ENCODE measurements around the gene TNRC6B.

The TNRC6B gene

GRCh38 chr22:40324468-40325305, 147.0 kb downstream of the TNRC6B start:
- H3K4me3 Mint-ChIP-seq = peak overlapping the region; percentile 67
- peaks cover 43% of the 10 kb centered on the region for H3K36me3 Mint-ChIP-seq
- H3K4me1 Mint-ChIP-seq = peaks cover 60% of the 10 kb centered on the region

GRCh38 chr22:40325315-40325714, 147.6 kb downstream of the TNRC6B start:
- ATAC-seq (peak; percentile 99), DNase-seq (ENCODE audit: low spot score in 2 of 2) (peak; percentile 36 to 74)
- peak overlapping the region; percentile 67 for H3K4me3 Mint-ChIP-seq
- peak overlapping the region; percentile 94 for H3K27ac Mint-ChIP-seq
- no peaks in the 10 kb centered on the region for H3K9me3 Mint-ChIP-seq
- H3K36me3 Mint-ChIP-seq = peaks cover 45% of the 10 kb centered on the region
- H3K4me1 Mint-ChIP-seq = peaks cover 61% of the 10 kb centered on the region

More at GRCh38 chr22:40324468-40325305, 147.0 kb downstream of the TNRC6B start:
- ATAC-seq (peak; percentile 45), DNase-seq (ENCODE audit: low spot score in 2 of 2) (peak in 1 of 2 donors; percentile 60)
- Mint-ChIP-seq H3K9me3 (no peaks in the 10 kb centered on the region), H3K27ac (peak overlapping the region; percentile 94)

GRCh38 chr22:40326905-40327735, 149.4 kb downstream of the TNRC6B start:
- Mint-ChIP-seq H3K4me1 (peaks cover 69% of the 10 kb centered on the region), H3K27ac (peak overlapping the region; percentile 73), H3K4me3 (no peak overlapping the region), H3K9me3 (no peaks in the 10 kb centered on the region), H3K36me3 (peaks cover 38% of the 10 kb centered on the region)
- DNase-seq (ENCODE audit: low spot score in 2 of 2) (no peak), ATAC-seq (no peak)

GRCh38 chr22:40328546-40329456, 151.1 kb downstream of the TNRC6B start:
- peaks cover 21% of the 10 kb centered on the region for H3K36me3 Mint-ChIP-seq
- no peak for ATAC-seq
- peak overlapping the region; percentile 73 for H3K27ac Mint-ChIP-seq
- H3K4me1 Mint-ChIP-seq = peaks cover 79% of the 10 kb centered on the region
- no peaks in the 10 kb centered on the region for H3K9me3 Mint-ChIP-seq
- no peak overlapping the region for H3K4me3 Mint-ChIP-seq
- DNase-seq (ENCODE audit: low spot score in 2 of 2) = no peak

- no peak for ATAC-seq
- DNase-seq (ENCODE audit: low spot score in 2 of 2) = no peak
- H3K9me3 Mint-ChIP-seq = no peaks in the 10 kb centered on the region
- peaks cover 79% of the 10 kb centered on the region for H3K4me1 Mint-ChIP-seq
- no peak overlapping the region for H3K27ac Mint-ChIP-seq
- no peak overlapping the region for H3K4me3 Mint-ChIP-seq
- H3K36me3 Mint-ChIP-seq = peaks cover 14% of the 10 kb centered on the region
Measured at GRCh38 chr22:40329466-40329865, 151.7 kb downstream of the TNRC6B start.

GRCh38 chr22:40330086-40330485, 152.4 kb downstream of the TNRC6B start:
- no peaks in the 10 kb centered on the region for H3K9me3 Mint-ChIP-seq
- H3K4me1 Mint-ChIP-seq = peaks cover 79% of the 10 kb centered on the region
- no peak overlapping the region for H3K4me3 Mint-ChIP-seq
- peaks cover 9% of the 10 kb centered on the region for H3K36me3 Mint-ChIP-seq
- peak overlapping the region; percentile 60 for H3K27ac Mint-ChIP-seq
- no peak for ATAC-seq
- no peak for DNase-seq (ENCODE audit: low spot score in 2 of 2)

GRCh38 chr22:40330615-40331014, 152.9 kb downstream of the TNRC6B start:
- H3K36me3 Mint-ChIP-seq = peaks cover 10% of the 10 kb centered on the region
- H3K4me3 Mint-ChIP-seq = no peak overlapping the region
- ATAC-seq = no peak
- DNase-seq (ENCODE audit: low spot score in 2 of 2) = no peak
- no peaks in the 10 kb centered on the region for H3K9me3 Mint-ChIP-seq
- H3K27ac Mint-ChIP-seq = peak overlapping the region; percentile 60
- H3K4me1 Mint-ChIP-seq = peaks cover 78% of the 10 kb centered on the region

GRCh38 chr22:40331706-40332105, 154.0 kb downstream of the TNRC6B start:
- peak overlapping the region; percentile 57 for H3K27ac Mint-ChIP-seq
- H3K4me1 Mint-ChIP-seq = peaks cover 85% of the 10 kb centered on the region
- ATAC-seq (no peak), DNase-seq (ENCODE audit: low spot score in 2 of 2) (no peak)
- peak overlapping the region; percentile 60 for H3K4me3 Mint-ChIP-seq
- peaks cover 15% of the 10 kb centered on the region for H3K36me3 Mint-ChIP-seq
- H3K9me3 Mint-ChIP-seq = no peaks in the 10 kb centered on the region

- Mint-ChIP-seq H3K9me3 (no peaks in the 10 kb centered on the region), H3K27ac (peak overlapping the region; percentile 57), H3K36me3 (peaks cover 15% of the 10 kb centered on the region), H3K4me1 (peaks cover 80% of the 10 kb centered on the region), H3K4me3 (peak overlapping the region; percentile 60)
- DNase-seq (ENCODE audit: low spot score in 2 of 2) = no peak
- ATAC-seq = peak; percentile 51
Measured at GRCh38 chr22:40332319-40332781, 154.6 kb downstream of the TNRC6B start.

- ATAC-seq (no peak), DNase-seq (ENCODE audit: low spot score in 2 of 2) (no peak)
- Mint-ChIP-seq H3K36me3 (peaks cover 15% of the 10 kb centered on the region), H3K9me3 (no peaks in the 10 kb centered on the region), H3K4me1 (peaks cover 83% of the 10 kb centered on the region), H3K4me3 (peak overlapping the region; percentile 48), H3K27ac (peak overlapping the region; percentile 57)
Measured at GRCh38 chr22:40334060-40334459, 156.3 kb downstream of the TNRC6B start.

GRCh38 chr22:40334899-40335298, 157.2 kb downstream of the TNRC6B start:
- Mint-ChIP-seq H3K4me3 (peak overlapping the region; percentile 48), H3K9me3 (no peaks in the 10 kb centered on the region), H3K27ac (peak overlapping the region; percentile 75), H3K4me1 (peaks cover 82% of the 10 kb centered on the region), H3K36me3 (peaks cover 15% of the 10 kb centered on the region)
- DNase-seq (ENCODE audit: low spot score in 2 of 2) = no peak
- no peak for ATAC-seq

GRCh38 chr22:40335358-40335757, 157.6 kb downstream of the TNRC6B start:
- peaks cover 12% of the 10 kb centered on the region for H3K36me3 Mint-ChIP-seq
- peak overlapping the region; percentile 75 for H3K27ac Mint-ChIP-seq
- ATAC-seq = no peak
- no peaks in the 10 kb centered on the region for H3K9me3 Mint-ChIP-seq
- peak overlapping the region; percentile 48 for H3K4me3 Mint-ChIP-seq
- peaks cover 77% of the 10 kb centered on the region for H3K4me1 Mint-ChIP-seq
- no peak for DNase-seq (ENCODE audit: low spot score in 2 of 2)

- Mint-ChIP-seq H3K9me3 (no peaks in the 10 kb centered on the region), H3K27ac (no peak overlapping the region), H3K4me1 (peaks cover 49% of the 10 kb centered on the region), H3K36me3 (peaks cover 15% of the 10 kb centered on the region), H3K4me3 (no peak overlapping the region)
- ATAC-seq = no peak
- DNase-seq (ENCODE audit: low spot score in 2 of 2) = no peak
Measured at GRCh38 chr22:40340044-40340443, 162.3 kb downstream of the TNRC6B start.

GRCh38 chr22:40341604-40342003, 163.9 kb downstream of the TNRC6B start:
- DNase-seq (ENCODE audit: low spot score in 2 of 2) (no peak), ATAC-seq (no peak)
- H3K4me1 Mint-ChIP-seq = peaks cover 34% of the 10 kb centered on the region
- H3K4me3 Mint-ChIP-seq = no peak overlapping the region
- H3K27ac Mint-ChIP-seq = no peak overlapping the region
- H3K9me3 Mint-ChIP-seq = no peaks in the 10 kb centered on the region
- H3K36me3 Mint-ChIP-seq = peaks cover 10% of the 10 kb centered on the region
